GM19463 (cell line): ENCODE measurements around the gene FIBCD1.
"Not testable (repeated sequence)": the region's sequence is repeated elsewhere in the genome, so short reads cannot be mapped to it uniquely, and the experiment has no call there.

Experiments used
- ATAC-seq: cut with Tn5 transposase; IDR thresholded peaks from one replicate; pipeline ENCODE4 v1.9.1; 2021; ENCODE audit warnings: mild to moderate bottlenecking, moderate library complexity; ENCODE audit not compliant: unreplicated experiment

FIBCD1 gene

GRCh38 chr9:130910670-130911069 is 28.4 kb downstream of the FIBCD1 start:
- ATAC-seq = not testable (repeated sequence)

- not testable (repeated sequence) for ATAC-seq
These were observed 29.0 kb downstream of the FIBCD1 start for GRCh38 chr9:130910041-130910440.

GRCh38 chr9:130908878-130909355 is 30.1 kb downstream of the FIBCD1 start:
- no peak for ATAC-seq

- ATAC-seq = no peak
These were observed 30.7 kb downstream of the FIBCD1 start for GRCh38 chr9:130908146-130908877.

- ATAC-seq = no peak
These were observed 32.2 kb downstream of the FIBCD1 start for GRCh38 chr9:130906735-130907416.

- ATAC-seq = no peak
These were observed 32.9 kb downstream of the FIBCD1 start for GRCh38 chr9:130905902-130906734.

- no peak for ATAC-seq
These were observed 33.7 kb downstream of the FIBCD1 start for GRCh38 chr9:130905125-130905901.

GRCh38 chr9:130904070-130905044 is 34.7 kb downstream of the FIBCD1 start:
- ATAC-seq = no peak

GRCh38 chr9:130903194-130904069 is 35.6 kb downstream of the FIBCD1 start:
- ATAC-seq = no peak

GRCh38 chr9:130902204-130903185 is 36.6 kb downstream of the FIBCD1 start:
- no peak for ATAC-seq

GRCh38 chr9:130901498-130902203 is 37.4 kb downstream of the FIBCD1 start:
- ATAC-seq = no peak

- ATAC-seq = no peak
These were observed 38.1 kb downstream of the FIBCD1 start for GRCh38 chr9:130900701-130901497.

- no peak for ATAC-seq
These were observed 39.8 kb downstream of the FIBCD1 start for GRCh38 chr9:130899051-130899748.

GRCh38 chr9:130898552-130898852 is 40.5 kb downstream of the FIBCD1 start:
- no peak for ATAC-seq

- ATAC-seq = no peak
These were observed 41.0 kb downstream of the FIBCD1 start for GRCh38 chr9:130897848-130898551.
